Measurements from ENCODE around the gene ELMO1. TPM values are rescaled to one million over a fixed set of nuclear protein-coding genes. Genes with fewer than 3 reads are reported as not detected.

ELMO1 gene
- polyA plus RNA-seq, 1 experiment = not detected

DNA sequence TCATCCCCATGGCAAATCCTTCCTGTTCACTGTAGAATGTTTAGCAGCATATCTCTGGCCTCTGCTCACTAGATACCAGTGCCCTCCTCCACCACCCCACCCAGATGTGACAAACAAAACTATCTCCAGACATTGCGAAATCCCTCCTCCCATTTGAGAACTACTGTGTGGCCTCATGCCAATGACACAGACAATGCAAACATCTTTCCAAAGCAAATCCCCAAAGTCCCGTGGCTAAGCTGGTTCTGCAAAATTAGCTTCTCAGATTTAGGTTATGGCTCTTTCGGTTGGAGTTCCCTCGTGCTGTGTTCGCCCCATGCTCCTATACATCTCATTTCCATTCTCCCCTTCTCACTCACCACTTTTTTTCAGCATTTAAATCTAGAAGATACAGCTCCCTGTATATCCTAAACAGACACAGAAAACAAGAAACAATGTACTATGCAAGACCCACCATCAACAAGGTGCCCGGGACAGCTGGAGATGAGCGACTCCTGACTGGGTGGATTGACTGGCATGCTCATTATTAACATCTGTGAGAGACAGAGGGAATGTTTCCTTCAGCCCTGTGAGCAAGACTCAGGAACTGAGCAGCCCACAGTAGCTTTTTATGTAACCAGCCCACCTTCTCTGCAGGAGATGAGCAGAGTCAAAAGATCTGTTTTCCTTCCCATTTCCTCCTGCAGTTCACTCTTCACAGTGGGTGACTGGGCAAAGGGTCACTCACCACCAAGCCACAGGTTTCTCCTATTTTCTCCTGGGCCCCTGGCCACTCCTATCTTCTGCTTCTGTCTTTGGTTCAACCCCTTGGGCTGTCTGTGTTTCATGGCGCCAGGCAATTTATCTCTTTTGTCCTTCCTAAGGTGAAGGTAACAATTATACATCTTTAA lies 498.7 kb downstream of the ELMO1 start:
- CTCF ChIA-PET = interaction anchor here (0.8 to 2.0 kb wide), 2 partner anchors 17 to 232 kb away, joined by 3 to 5 read pairs; no protein-coding TSS in a partner anchor
- no peak for DNase-seq (ENCODE audit: low read depth, low spot score)
- Histone ChIP-seq H3K4me3 (ENCODE audit: low read depth, low read length) (no peak overlapping the region), H3K27ac (ENCODE audit: low read depth, low read length) (no peak overlapping the region), H3K27me3 (ENCODE audit: control insufficient read depth, insufficient read depth, low read length) (no peaks in the 10 kb centered on the region), H3K9me3 (ENCODE audit: control insufficient read depth, insufficient read depth, low read length) (no peaks in the 10 kb centered on the region)
- TF ChIP-seq, protein P1, sequence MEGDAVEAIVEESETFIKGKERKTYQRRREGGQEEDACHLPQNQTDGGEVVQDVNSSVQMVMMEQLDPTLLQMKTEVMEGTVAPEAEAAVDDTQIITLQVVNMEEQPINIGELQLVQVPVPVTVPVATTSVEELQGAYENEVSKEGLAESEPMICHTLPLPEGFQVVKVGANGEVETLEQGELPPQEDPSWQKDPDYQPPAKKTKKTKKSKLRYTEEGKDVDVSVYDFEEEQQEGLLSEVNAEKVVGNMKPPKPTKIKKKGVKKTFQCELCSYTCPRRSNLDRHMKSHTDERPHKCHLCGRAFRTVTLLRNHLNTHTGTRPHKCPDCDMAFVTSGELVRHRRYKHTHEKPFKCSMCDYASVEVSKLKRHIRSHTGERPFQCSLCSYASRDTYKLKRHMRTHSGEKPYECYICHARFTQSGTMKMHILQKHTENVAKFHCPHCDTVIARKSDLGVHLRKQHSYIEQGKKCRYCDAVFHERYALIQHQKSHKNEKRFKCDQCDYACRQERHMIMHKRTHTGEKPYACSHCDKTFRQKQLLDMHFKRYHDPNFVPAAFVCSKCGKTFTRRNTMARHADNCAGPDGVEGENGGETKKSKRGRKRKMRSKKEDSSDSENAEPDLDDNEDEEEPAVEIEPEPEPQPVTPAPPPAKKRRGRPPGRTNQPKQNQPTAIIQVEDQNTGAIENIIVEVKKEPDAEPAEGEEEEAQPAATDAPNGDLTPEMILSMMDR (IDR thresholded peaks at IDR 0.05; ENCODE audit: low read depth, low read length) = no peak
- POLR2A ChIA-PET = no interaction called here

DNA sequence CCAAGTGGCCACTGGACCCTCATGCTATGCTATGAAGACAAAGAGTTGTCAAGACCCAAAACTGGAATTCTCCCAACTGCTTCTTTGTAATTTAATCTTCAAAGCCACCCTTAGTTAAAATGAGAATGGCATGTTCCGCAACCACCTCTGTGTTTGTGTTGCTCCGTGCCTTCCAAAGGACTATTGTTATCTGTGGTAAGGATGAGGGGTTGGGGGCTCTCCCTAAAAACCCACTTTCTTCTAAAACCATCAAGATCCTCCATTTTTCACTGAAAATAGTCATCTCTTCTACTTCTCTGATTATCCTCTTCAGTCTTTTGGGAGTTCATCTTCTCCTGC lies 502.3 kb downstream of the ELMO1 start:
- ChIA-PET POLR2A (no interaction called here), CTCF (no interaction called here)

GRCh38 chr7:36945612-36946400 lies 502.9 kb downstream of the ELMO1 start:
- no peaks in the 10 kb centered on the region for H3K27me3 ChIP-seq (ENCODE audit: control insufficient read depth, insufficient read depth, low read length)
- ChIA-PET CTCF (no interaction called here), POLR2A (no interaction called here)
- TF ChIP-seq, protein P1 (IDR thresholded peaks at IDR 0.05; ENCODE audit: low read depth, low read length) = no peak
- DNase-seq (ENCODE audit: low read depth, low spot score) = no peak
- no peak overlapping the region for H3K4me3 ChIP-seq (ENCODE audit: low read depth, low read length)
- H3K9me3 ChIP-seq (ENCODE audit: control insufficient read depth, insufficient read depth, low read length) = no peaks in the 10 kb centered on the region
- H3K27ac ChIP-seq (ENCODE audit: low read depth, low read length) = no peak overlapping the region

More for the DNA sequence above, 502.3 kb downstream of the ELMO1 start:
- H3K9me3 ChIP-seq (ENCODE audit: control insufficient read depth, insufficient read depth, low read length) = no peaks in the 10 kb centered on the region
- no peak for DNase-seq (ENCODE audit: low read depth, low spot score)
- H3K4me3 ChIP-seq (ENCODE audit: low read depth, low read length) = no peak overlapping the region
- no peak overlapping the region for H3K27ac ChIP-seq (ENCODE audit: low read depth, low read length)
- TF ChIP-seq, protein P1 (IDR thresholded peaks at IDR 0.05; ENCODE audit: low read depth, low read length) = no peak
- H3K27me3 ChIP-seq (ENCODE audit: control insufficient read depth, insufficient read depth, low read length) = no peaks in the 10 kb centered on the region

- Histone ChIP-seq H3K27me3 (ENCODE audit: control insufficient read depth, insufficient read depth, low read length) (no peaks in the 10 kb centered on the region), H3K9me3 (ENCODE audit: control insufficient read depth, insufficient read depth, low read length) (no peaks in the 10 kb centered on the region), H3K4me3 (ENCODE audit: low read depth, low read length) (no peak overlapping the region), H3K27ac (ENCODE audit: low read depth, low read length) (no peak overlapping the region)
- CTCF ChIA-PET = interaction anchor here (1.0 kb wide), 1 partner anchor 23 kb away, joined by 3 read pairs; no protein-coding TSS in a partner anchor
- TF ChIP-seq, protein P1 (IDR thresholded peaks at IDR 0.05; ENCODE audit: low read depth, low read length) = no peak
- POLR2A ChIA-PET = no interaction called here
- DNase-seq (ENCODE audit: low read depth, low spot score) = no peak
These were observed 503.8 kb downstream of the ELMO1 start for GRCh38 chr7:36944838-36945237.
